Left ventricle myocardium inferior (tissue), 1 donor: ENCODE data around the gene NEAT1. TPM values are rescaled to one million over a fixed set of nuclear protein-coding genes. Genes with fewer than 3 reads are reported as not detected.

Experiments
- DNase-seq: peaks from one replicate; pipeline ENCODE4 v3.0.0-alpha.2; 2020
- H3K27ac ChIP-seq: fragments of 200-600 bp; replicated peaks from 2 replicates; pipeline ENCODE4 v1.8.0; 2021
- H3K27me3 ChIP-seq: fragments of 200-600 bp; 2 replicates; pipeline ENCODE4 v1.8.0; 2021; ENCODE audit warnings: low read depth
- H3K36me3 ChIP-seq: fragments of 200-600 bp; 2 replicates; pipeline ENCODE4 v1.8.0; 2021
- H3K4me1 ChIP-seq: fragments of 200-600 bp; 2 replicates; pipeline ENCODE4 v1.8.0; 2021
- H3K4me3 ChIP-seq: fragments of 200-600 bp; 2 replicates; pipeline ENCODE4 v1.8.0; 2021; ENCODE audit warnings: mild to moderate bottlenecking, moderate library complexity
- H3K9me3 ChIP-seq: fragments of 200-600 bp; replicated peaks from 2 replicates; pipeline ENCODE4 v1.8.0; 2021
- CTCF ChIP-seq: fragments of 200-600 bp; IDR thresholded peaks from 2 replicates; pipeline ENCODE4 v1.8.0; 2021; ENCODE audit warnings: antibody characterized with exemption, mild to moderate bottlenecking, borderline replicate concordance
- intact Hi-C: fragments of 100-400 bp; cut with micrococcal nuclease; formaldehyde crosslinking; loops from one replicate; pipeline ENCODE4 v1.11.0; 2022
- total RNA-seq: library from RNA; stranded (reverse); fragmentation: NEBNext Ultra II Directional; extraction: Animal tissue kit (Norgen Biotek cat#: 25700); gene quantifications from one replicate; pipeline ENCODE4 v1.2.1, GENCODE V29; 2021
- donor health status: DM: no; HTN: yes; CAD: no; lungs with severe emphysema.

The NEAT1 gene
- total RNA-seq, 1 donor from 2014 or later, result 405 TPM

GRCh38 chr11:65392186-65392829, 30.3 kb upstream of the NEAT1 start:
- Histone ChIP-seq H3K27ac (peak overlapping the region; percentile 87), H3K4me1 (peaks cover 63% of the 10 kb centered on the region)
- intact Hi-C loops, result no loop called here

GRCh38 chr11:65392899-65393298, 29.7 kb upstream of the NEAT1 start:
- intact Hi-C loops, result no loop called here
- peaks cover 57% of the 10 kb centered on the region for H3K4me1 ChIP-seq
- H3K27me3 ChIP-seq, result no peaks in the 10 kb centered on the region
- no peak overlapping the region for H3K4me3 ChIP-seq
- no peak for TF ChIP-seq CTCF
- H3K9me3 ChIP-seq, result no peaks in the 10 kb centered on the region
- H3K27ac ChIP-seq, result peak overlapping the region; percentile 36
- peaks cover 42% of the 10 kb centered on the region for H3K36me3 ChIP-seq
- DNase-seq, result no peak

More at GRCh38 chr11:65392186-65392829, 30.3 kb upstream of the NEAT1 start:
- Histone ChIP-seq H3K9me3 (no peaks in the 10 kb centered on the region), H3K36me3 (peaks cover 36% of the 10 kb centered on the region), H3K4me3 (no peak overlapping the region), H3K27me3 (no peaks in the 10 kb centered on the region)
- TF ChIP-seq CTCF, result no peak
- DNase-seq, result no peak

- TF ChIP-seq CTCF, result no peak
- Histone ChIP-seq H3K36me3 (peaks cover 49% of the 10 kb centered on the region), H3K9me3 (no peaks in the 10 kb centered on the region), H3K4me3 (no peak overlapping the region), H3K4me1 (peaks cover 50% of the 10 kb centered on the region), H3K27me3 (no peaks in the 10 kb centered on the region), H3K27ac (no peak overlapping the region)
- intact Hi-C loops, result no loop called here
- DNase-seq, result no peak
Measured at GRCh38 chr11:65393513-65394079, 29.0 kb upstream of the NEAT1 start.

GRCh38 chr11:65394125-65394536, 28.5 kb upstream of the NEAT1 start:
- Histone ChIP-seq H3K4me1 (peaks cover 45% of the 10 kb centered on the region), H3K9me3 (no peaks in the 10 kb centered on the region), H3K36me3 (peaks cover 54% of the 10 kb centered on the region), H3K27me3 (no peaks in the 10 kb centered on the region), H3K27ac (no peak overlapping the region), H3K4me3 (no peak overlapping the region)
- intact Hi-C loops, result no loop called here
- no peak for DNase-seq
- no peak for TF ChIP-seq CTCF

GRCh38 chr11:65395961-65396530, 26.6 kb upstream of the NEAT1 start:
- DNase-seq, result no peak
- Histone ChIP-seq H3K36me3 (peaks cover 72% of the 10 kb centered on the region), H3K4me3 (no peak overlapping the region), H3K27ac (no peak overlapping the region), H3K4me1 (peaks cover 26% of the 10 kb centered on the region), H3K27me3 (no peaks in the 10 kb centered on the region), H3K9me3 (no peaks in the 10 kb centered on the region)
- intact Hi-C loops, result no loop called here
- TF ChIP-seq CTCF, result no peak
